GM19239 (cell line): Measurements from ENCODE around the gene TBC1D3K.
"Not testable (repeated sequence)": the region's sequence is repeated elsewhere in the genome, so short reads cannot be mapped to it uniquely, and the experiment has no call there.

ENCODE experiments used
- DNase-seq: peaks from one replicate; pipeline ENCODE4 v3.0.0; 2011; ENCODE audit warnings: low spot score; ENCODE audit not compliant: insufficient read length
- FAIRE-seq: peaks from 2 replicates; lab custom pipeline; 2011; peaks lifted over from hg19 to GRCh38; lab: Jason Lieb, UNC

Gene TBC1D3K

GRCh38 chr17:37924115-37924514 is at the start of gene TBC1D3K:
TSS of gene TBC1D3K (plus strand) at chr17:37924415. CDS start at chr17:37926000, 1,585 bp downstream.
- DNase-seq, FAIRE-seq: not testable (repeated sequence)

GRCh38 chr17:37884516-37884915 is 39.7 kb upstream of the TBC1D3K start:
- DNase-seq (no peak), FAIRE-seq (no peak)

- DNase-seq (no peak), FAIRE-seq (no peak)
These were observed 39.1 kb upstream of the TBC1D3K start for GRCh38 chr17:37885136-37885535.

GRCh38 chr17:37888881-37889280 is 35.3 kb upstream of the TBC1D3K start:
- FAIRE-seq (no peak), DNase-seq (no peak)

- not testable (repeated sequence) for FAIRE-seq, DNase-seq
These were observed 27.3 kb upstream of the TBC1D3K start for GRCh38 chr17:37896961-37897360.
